D721Med (cell line): Measurements from ENCODE around the gene KLHDC7B.

Experiments
- DNase-seq: peaks from one replicate; pipeline ENCODE4 v3.0.0; 2011; ENCODE audit warnings: low spot score; ENCODE audit not compliant: insufficient read length
- FAIRE-seq: peaks from 2 replicates; lab custom pipeline; 2011; peaks lifted over from hg19 to GRCh38; lab: Jason Lieb, UNC
- TF ChIP-seq, protein P1 (sequence below): IDR thresholded peaks from 2 replicates; pipeline ENCODE4 v1.5.1; 2012; ENCODE audit warnings: mild to moderate bottlenecking, control low read depth; ENCODE audit not compliant: insufficient read depth; ENCODE audit errors: missing control alignments

Gene KLHDC7B

GRCh38 chr22:50545522-50546325 is at the start of gene KLHDC7B:
TSS of gene KLHDC7B (plus strand) at chr22:50545899. CDS start at chr22:50546244, 345 bp downstream.
- TF ChIP-seq, protein P1, sequence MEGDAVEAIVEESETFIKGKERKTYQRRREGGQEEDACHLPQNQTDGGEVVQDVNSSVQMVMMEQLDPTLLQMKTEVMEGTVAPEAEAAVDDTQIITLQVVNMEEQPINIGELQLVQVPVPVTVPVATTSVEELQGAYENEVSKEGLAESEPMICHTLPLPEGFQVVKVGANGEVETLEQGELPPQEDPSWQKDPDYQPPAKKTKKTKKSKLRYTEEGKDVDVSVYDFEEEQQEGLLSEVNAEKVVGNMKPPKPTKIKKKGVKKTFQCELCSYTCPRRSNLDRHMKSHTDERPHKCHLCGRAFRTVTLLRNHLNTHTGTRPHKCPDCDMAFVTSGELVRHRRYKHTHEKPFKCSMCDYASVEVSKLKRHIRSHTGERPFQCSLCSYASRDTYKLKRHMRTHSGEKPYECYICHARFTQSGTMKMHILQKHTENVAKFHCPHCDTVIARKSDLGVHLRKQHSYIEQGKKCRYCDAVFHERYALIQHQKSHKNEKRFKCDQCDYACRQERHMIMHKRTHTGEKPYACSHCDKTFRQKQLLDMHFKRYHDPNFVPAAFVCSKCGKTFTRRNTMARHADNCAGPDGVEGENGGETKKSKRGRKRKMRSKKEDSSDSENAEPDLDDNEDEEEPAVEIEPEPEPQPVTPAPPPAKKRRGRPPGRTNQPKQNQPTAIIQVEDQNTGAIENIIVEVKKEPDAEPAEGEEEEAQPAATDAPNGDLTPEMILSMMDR: no peak
- no peak for DNase-seq
- no peak for FAIRE-seq

DNA sequence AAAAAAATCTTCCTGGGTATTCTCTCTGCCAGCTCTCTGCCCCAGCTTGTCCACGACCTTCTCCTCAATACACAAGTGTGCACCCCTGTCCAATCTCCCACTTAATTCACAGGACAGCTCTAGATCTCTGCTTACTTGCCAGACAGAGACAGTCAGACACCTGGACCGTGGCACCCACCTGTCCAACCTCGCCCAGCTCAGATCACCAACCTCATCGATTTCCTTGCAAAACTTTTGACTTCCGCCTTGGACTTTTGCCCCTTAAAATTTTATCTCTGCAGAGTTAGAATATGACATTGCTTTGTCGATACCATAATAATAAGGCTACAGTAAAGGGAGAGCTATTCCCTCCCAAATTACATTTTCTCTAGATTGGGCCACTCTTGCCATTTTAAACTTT is 48.6 kb upstream of the KLHDC7B start:
- TF ChIP-seq, protein P1: no peak
- DNase-seq (no peak), FAIRE-seq (no peak)

- TF ChIP-seq, protein P1: peak; percentile 63
- DNase-seq: no peak
- no peak for FAIRE-seq
These were observed 47.3 kb upstream of the KLHDC7B start for GRCh38 chr22:50498322-50498890.

GRCh38 chr22:50500452-50500851 is 45.2 kb upstream of the KLHDC7B start:
- no peak for DNase-seq
- TF ChIP-seq, protein P1: no peak
- FAIRE-seq: no peak

GRCh38 chr22:50502096-50502495 is 43.6 kb upstream of the KLHDC7B start:
- no peak for FAIRE-seq
- no peak for DNase-seq
- TF ChIP-seq, protein P1: no peak

DNA sequence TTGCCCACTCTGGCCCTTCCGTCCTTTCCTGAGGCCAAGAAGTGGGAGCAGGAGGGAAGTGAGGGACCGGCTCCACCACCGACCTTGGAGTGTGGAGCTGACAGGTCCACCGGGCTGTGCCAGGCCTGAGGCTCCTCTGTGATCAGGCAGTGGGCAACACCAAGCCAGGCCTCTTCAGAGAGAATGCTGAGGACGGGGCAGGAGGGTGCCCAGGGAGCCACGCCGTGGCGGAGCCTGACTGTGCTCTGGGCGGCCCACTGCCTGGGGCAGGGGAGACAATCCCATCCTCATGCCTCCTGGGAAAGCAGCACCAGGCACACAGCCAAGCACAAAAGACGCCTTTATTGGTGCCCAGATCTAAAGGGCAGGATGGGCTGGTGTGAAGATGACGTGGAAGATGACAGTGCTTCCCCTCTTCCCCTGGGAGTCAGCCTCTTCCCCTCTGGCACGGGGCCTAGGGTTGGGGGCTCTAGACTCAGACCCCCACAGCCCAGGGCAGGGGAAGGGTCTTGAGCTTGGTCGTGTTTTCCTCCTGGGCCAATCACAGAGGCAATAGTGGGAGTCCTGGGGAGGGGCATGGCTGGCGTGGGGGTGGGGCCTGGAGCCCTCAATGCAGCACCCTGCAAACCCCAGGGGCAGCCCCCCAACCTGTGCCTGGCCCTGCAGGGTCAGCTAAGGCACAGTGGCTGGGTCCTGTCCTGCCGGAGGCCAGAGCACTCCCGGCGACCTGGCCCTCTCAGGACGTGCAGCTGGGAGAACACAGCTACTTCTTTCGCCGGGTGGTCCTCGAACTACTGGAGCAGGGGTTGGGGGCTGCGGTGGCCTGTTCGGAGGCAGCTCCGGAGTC is 42.8 kb upstream of the KLHDC7B start:
- DNase-seq (no peak), FAIRE-seq (no peak)
- TF ChIP-seq, protein P1: no peak
